BE2C (cell line): ENCODE measurements around the gene SLC5A6.

Source experiments
- DNase-seq: peaks from one replicate; pipeline ENCODE4 v3.0.0-alpha.2; 2020
- H3K27me3 ChIP-seq: fragments of 250-450 bp; sonication (Bioruptor Pico); 2 replicates; pipeline ENCODE4 v1.5.1; 2020; ENCODE audit warnings: mild to moderate bottlenecking
- H3K36me3 ChIP-seq: fragments of 250-450 bp; sonication (Bioruptor Pico); 2 replicates; pipeline ENCODE4 v1.5.1; 2020; ENCODE audit warnings: mild to moderate bottlenecking
- H3K4me1 ChIP-seq: fragments of 250-450 bp; sonication (Bioruptor Pico); 2 replicates; pipeline ENCODE4 v1.5.1; 2020
- H3K4me3 ChIP-seq: 2 replicates; pipeline ENCODE4 v1.5.1; 2011; ENCODE audit warnings: low read depth, low read length
- H3K9me3 ChIP-seq: fragments of 250-450 bp; sonication (Bioruptor Pico); 2 replicates; pipeline ENCODE4 v1.5.1; 2020
- TF ChIP-seq, protein P1 (sequence below): IDR thresholded peaks from 2 replicates; pipeline ENCODE4 v1.5.1; 2012; ENCODE audit warnings: mild to moderate bottlenecking, low read depth, low read length

The SLC5A6 gene

DNA sequence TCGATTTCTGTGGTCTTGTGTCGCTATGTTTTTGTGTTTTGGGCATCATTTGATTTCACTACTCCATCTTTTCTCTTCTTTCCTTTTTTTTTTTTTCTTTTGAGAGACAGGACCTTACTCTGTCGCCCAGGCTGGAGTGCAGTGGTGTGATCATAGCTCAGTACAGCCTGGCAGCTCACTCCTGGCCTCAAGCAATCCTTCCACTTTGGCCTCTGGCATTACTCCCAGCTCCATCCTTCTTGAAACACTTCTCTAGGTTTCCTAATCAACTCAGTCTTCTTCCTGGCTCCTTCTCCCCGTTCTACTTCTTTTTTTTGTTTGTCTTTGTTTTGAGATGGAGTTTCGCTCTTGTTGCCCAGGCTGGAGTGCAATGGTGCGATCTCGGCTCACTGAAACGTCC lies 36.7 kb downstream of the SLC5A6 start:
- DNase-seq: no peak
- Histone ChIP-seq H3K36me3 (no peaks in the 10 kb centered on the region), H3K9me3 (no peaks in the 10 kb centered on the region), H3K4me1 (no peaks in the 10 kb centered on the region), H3K4me3 (no peak overlapping the region), H3K27me3 (no peaks in the 10 kb centered on the region)
- TF ChIP-seq, protein P1, sequence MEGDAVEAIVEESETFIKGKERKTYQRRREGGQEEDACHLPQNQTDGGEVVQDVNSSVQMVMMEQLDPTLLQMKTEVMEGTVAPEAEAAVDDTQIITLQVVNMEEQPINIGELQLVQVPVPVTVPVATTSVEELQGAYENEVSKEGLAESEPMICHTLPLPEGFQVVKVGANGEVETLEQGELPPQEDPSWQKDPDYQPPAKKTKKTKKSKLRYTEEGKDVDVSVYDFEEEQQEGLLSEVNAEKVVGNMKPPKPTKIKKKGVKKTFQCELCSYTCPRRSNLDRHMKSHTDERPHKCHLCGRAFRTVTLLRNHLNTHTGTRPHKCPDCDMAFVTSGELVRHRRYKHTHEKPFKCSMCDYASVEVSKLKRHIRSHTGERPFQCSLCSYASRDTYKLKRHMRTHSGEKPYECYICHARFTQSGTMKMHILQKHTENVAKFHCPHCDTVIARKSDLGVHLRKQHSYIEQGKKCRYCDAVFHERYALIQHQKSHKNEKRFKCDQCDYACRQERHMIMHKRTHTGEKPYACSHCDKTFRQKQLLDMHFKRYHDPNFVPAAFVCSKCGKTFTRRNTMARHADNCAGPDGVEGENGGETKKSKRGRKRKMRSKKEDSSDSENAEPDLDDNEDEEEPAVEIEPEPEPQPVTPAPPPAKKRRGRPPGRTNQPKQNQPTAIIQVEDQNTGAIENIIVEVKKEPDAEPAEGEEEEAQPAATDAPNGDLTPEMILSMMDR: no peak

DNA sequence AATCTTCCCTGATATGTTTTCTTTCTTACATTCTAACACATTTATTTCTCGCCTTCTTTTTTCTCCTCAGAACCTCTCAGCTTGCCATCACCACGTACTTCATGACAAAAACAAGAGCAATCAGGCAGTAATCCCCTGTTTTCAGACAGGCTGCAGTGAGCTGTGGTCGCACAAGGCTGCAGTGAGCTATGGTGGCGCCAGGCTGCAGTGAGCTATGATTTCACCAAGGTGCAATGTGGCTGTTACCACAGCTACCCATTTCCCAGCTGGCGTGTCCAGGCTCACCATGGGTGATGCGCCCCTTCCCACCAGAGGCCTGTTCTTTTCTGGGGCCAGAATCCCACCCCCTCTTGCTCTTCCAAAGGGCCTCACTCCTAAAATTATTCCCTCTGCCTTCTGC lies 37.4 kb downstream of the SLC5A6 start:
- no peak overlapping the region for H3K4me3 ChIP-seq
- H3K36me3 ChIP-seq: no peaks in the 10 kb centered on the region
- DNase-seq: no peak
- TF ChIP-seq, protein P1: no peak
- no peaks in the 10 kb centered on the region for H3K27me3 ChIP-seq
- no peaks in the 10 kb centered on the region for H3K9me3 ChIP-seq
- no peaks in the 10 kb centered on the region for H3K4me1 ChIP-seq

DNA sequence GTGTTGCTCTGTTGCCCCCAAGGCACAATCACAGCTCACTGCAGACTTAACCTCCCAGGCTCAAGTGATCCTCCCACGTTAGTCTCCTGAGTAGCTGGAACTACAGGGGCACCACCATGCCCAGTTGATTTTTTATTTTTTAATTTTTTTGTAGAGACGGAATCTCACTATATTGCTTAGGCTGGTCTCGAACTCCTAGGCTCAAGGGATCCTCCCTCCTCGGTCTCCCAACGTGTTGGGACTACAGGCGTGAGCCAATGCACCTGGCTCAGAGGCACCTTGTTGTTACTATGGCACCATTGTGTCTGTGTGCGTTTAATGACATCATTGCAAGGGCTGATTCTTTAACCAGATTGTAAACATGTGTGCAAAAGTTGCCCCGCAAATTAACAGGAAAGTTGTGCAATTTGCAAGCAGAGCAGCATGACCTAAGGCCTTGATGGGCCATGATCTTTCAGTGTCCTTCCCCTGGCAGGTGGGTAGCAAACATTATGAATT lies 40.7 kb downstream of the SLC5A6 start:
- H3K36me3 ChIP-seq: no peaks in the 10 kb centered on the region
- H3K4me3 ChIP-seq: no peak overlapping the region
- no peaks in the 10 kb centered on the region for H3K4me1 ChIP-seq
- TF ChIP-seq, protein P1: no peak
- no peak for DNase-seq
- no peaks in the 10 kb centered on the region for H3K27me3 ChIP-seq
- no peaks in the 10 kb centered on the region for H3K9me3 ChIP-seq

GRCh38 chr2:27170581-27171337 lies 41.3 kb downstream of the SLC5A6 start:
- Histone ChIP-seq H3K27me3 (no peaks in the 10 kb centered on the region), H3K4me1 (no peaks in the 10 kb centered on the region), H3K9me3 (no peaks in the 10 kb centered on the region), H3K36me3 (no peaks in the 10 kb centered on the region), H3K4me3 (no peak overlapping the region)
- TF ChIP-seq, protein P1: no peak
- DNase-seq: no peak

DNA sequence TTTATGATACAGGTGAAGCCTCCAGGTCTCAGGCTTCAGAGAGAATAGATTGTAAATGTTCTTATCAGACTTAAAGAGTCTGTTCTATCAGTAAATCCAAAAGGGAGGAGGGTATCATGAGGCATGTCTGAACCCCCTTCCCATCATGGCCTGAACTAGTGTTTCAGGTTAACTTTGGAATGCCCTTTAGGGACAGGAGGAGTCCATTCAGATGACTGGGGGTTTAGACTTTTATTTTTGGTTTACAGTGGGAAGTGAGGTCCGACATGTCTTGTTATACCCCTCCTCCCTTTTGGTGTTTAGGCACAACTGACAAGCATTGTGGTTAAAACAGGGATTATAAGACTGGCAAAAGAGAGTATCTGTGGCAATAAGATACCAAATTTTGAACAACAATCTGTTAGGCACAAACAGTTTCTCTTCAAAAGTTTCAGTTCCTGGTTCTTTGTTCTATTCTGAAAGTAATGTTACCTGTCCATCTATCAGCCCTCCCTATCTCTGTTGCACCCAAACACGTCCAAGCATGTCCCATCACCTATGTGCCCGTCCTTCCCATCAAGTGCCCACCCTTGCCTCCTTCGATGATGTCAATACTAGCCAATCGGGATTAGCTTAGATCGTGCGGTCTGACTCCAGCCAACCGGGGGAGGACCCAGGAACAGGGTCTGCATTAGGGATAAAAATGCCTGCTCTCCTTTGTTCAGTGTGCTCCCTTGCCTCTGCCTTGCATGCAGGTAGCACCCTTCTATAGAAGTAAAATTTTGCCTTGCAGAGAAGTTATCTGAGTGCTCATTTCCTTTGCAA lies 46.9 kb downstream of the SLC5A6 start:
- H3K27me3 ChIP-seq: no peaks in the 10 kb centered on the region
- H3K4me3 ChIP-seq: no peak overlapping the region
- no peaks in the 10 kb centered on the region for H3K4me1 ChIP-seq
- TF ChIP-seq, protein P1: no peak
- no peak for DNase-seq
- no peaks in the 10 kb centered on the region for H3K36me3 ChIP-seq
- no peaks in the 10 kb centered on the region for H3K9me3 ChIP-seq
